Activated CD4-positive, CD25-positive, alpha-beta regulatory T cell treated with anti-CD3 and anti-CD28 coated beads, Interleukin-2, amount 50 U/mL, for 72 hours (primary cell): Measurements from ENCODE around the gene DGAT2.

Source experiments
- DNase-seq: peaks from one replicate; pipeline ENCODE4 v3.0.0; 2021

Gene DGAT2

GRCh38 chr11:75836417-75836816 is 67.8 kb downstream of the DGAT2 start:
- DNase-seq: no peak

GRCh38 chr11:75839851-75840250 is 71.3 kb downstream of the DGAT2 start:
- no peak for DNase-seq

GRCh38 chr11:75840522-75840921 is 71.9 kb downstream of the DGAT2 start:
- DNase-seq: no peak

- DNase-seq: no peak
Observed at GRCh38 chr11:75841739-75842138, 73.2 kb downstream of the DGAT2 start.

GRCh38 chr11:75845324-75845723 is 76.7 kb downstream of the DGAT2 start:
- DNase-seq: no peak

- DNase-seq: no peak
Observed at GRCh38 chr11:75849894-75850293, 81.3 kb downstream of the DGAT2 start.

- no peak for DNase-seq
Observed at GRCh38 chr11:75850787-75851186, 82.2 kb downstream of the DGAT2 start.
